SK-N-SH (cell line): ENCODE results near the gene CD274. TPM values are rescaled to one million over a fixed set of nuclear protein-coding genes. Genes with fewer than 3 reads are reported as not detected.

Experiments used
- CTCF ChIA-PET: fragments of 300-600, 350-600 bp; formaldehyde crosslinking; extraction: SDS; loops from one replicate; lab custom pipeline; 2021; lab: Yijun Ruan, JAX
- POLR2A ChIA-PET: fragments of 350-600 bp; sonication (Branson Sonifier 250); formaldehyde crosslinking; extraction: SDS; loops from one replicate; lab custom pipeline; 2020; ENCODE audit warnings: antibody characterized with exemption, inconsistent platforms; lab: Yijun Ruan, JAX
- DNase-seq: peaks from one replicate; pipeline ENCODE4 v3.0.0; 2012
- H2AFZ ChIP-seq: fragments of 200-600 bp; sonication (generic); 2 replicates; pipeline ENCODE4 v1.8.1; 2016; ENCODE audit warnings: antibody characterized with exemption, mild to moderate bottlenecking, low read depth
- H3F3A ChIP-seq: fragments of 200-600 bp; sonication (generic); replicated peaks from 2 replicates; pipeline ENCODE3; 2016; ENCODE audit warnings: antibody characterized with exemption, mild to moderate bottlenecking; ENCODE audit not compliant: insufficient read depth
- H3K27ac ChIP-seq, 2 experiments: fragments of 200-500 bp in 1 of 2; fragments of 200-600 bp in 1 of 2; sonication (Bioruptor generic) in 1 of 2; sonication (generic), shearing (Covaris generic) in 1 of 2; 2 replicates each; pipeline versions ENCODE4 v1.5.1 to v1.6.1; 2014 to 2016; ENCODE audit warnings: low read depth in 2 of 2, inconsistent platforms in 1 of 2, low read length in 1 of 2, mild to moderate bottlenecking in 1 of 2, mixed read lengths in 1 of 2
- H3K27me3 ChIP-seq: fragments of 200-600 bp; sonication (generic), shearing (Covaris generic); 2 replicates; pipeline ENCODE4 v1.6.1; 2016; ENCODE audit warnings: mixed run types; ENCODE audit not compliant: insufficient read depth
- H3K36me3 ChIP-seq, 2 experiments: fragments of 200-500 bp in 1 of 2; fragments of 200-600 bp in 1 of 2; sonication (Bioruptor generic) in 1 of 2; sonication (generic) in 1 of 2; replicated peaks in 1 of 2; 2 replicates each; pipeline versions ENCODE3 to v1.5.1; 2014 to 2016; ENCODE audit warnings: low read length in 1 of 2, mild to moderate bottlenecking in 1 of 2; ENCODE audit not compliant: insufficient read depth in 2 of 2, control insufficient read depth in 1 of 2
- H3K4me1 ChIP-seq, 2 experiments: fragments of 200-500 bp in 1 of 2; fragments of 200-600 bp in 1 of 2; sonication (Bioruptor generic) in 1 of 2; sonication (generic), shearing (Covaris generic) in 1 of 2; 2 replicates each; pipeline versions ENCODE4 v1.5.1 to v1.6.1; 2014 to 2016; ENCODE audit warnings: low read depth in 1 of 2, low read length in 1 of 2, mixed run types in 1 of 2; ENCODE audit not compliant: insufficient read depth in 2 of 2, control insufficient read depth in 1 of 2
- H3K4me2 ChIP-seq: fragments of 200-600 bp; sonication (generic), shearing (Covaris generic); 2 replicates; pipeline ENCODE4 v1.6.1; 2017; ENCODE audit warnings: mixed run types
- H3K4me3 ChIP-seq, 2 experiments: fragments of 200-500 bp in 1 of 2; fragments of 200-600 bp in 1 of 2; sonication (Bioruptor generic) in 1 of 2; sonication (generic), shearing (Covaris generic) in 1 of 2; 2 replicates each; pipeline versions ENCODE4 v1.5.1 to v1.8.1; 2014 to 2016; ENCODE audit warnings: low read depth in 2 of 2, inconsistent platforms in 1 of 2, low read length in 1 of 2, mild to moderate bottlenecking in 1 of 2, mixed read lengths in 1 of 2, moderate library complexity in 1 of 2
- H3K79me2 ChIP-seq: fragments of 200-600 bp; sonication (generic); 2 replicates; pipeline ENCODE4 v1.8.1; 2017; ENCODE audit warnings: mild to moderate bottlenecking; ENCODE audit not compliant: insufficient read depth
- H3K9ac ChIP-seq: fragments of 200-600 bp; sonication (generic); 2 replicates; pipeline ENCODE4 v1.6.1; 2017; ENCODE audit warnings: mixed run types
- H3K9me2 ChIP-seq: fragments of 200-600 bp; sonication (generic); 2 replicates; pipeline ENCODE4 v1.6.1; 2017; ENCODE audit warnings: mixed run types
- H3K9me3 ChIP-seq: fragments of 200-600 bp; sonication (generic); 2 replicates; pipeline ENCODE4 v1.6.1; 2017; ENCODE audit warnings: mixed run types, mild to moderate bottlenecking, moderate library complexity
- H4K20me1 ChIP-seq: fragments of 200-600 bp; sonication (generic); 2 replicates; pipeline ENCODE4 v1.6.1; 2017; ENCODE audit warnings: mild to moderate bottlenecking, mixed run types; ENCODE audit not compliant: insufficient read depth
- ELF1 ChIP-seq: IDR thresholded peaks from 2 replicates; pipeline ENCODE4 v1.4.0; 2012
- FOSL2 ChIP-seq: IDR thresholded peaks from 2 replicates; pipeline ENCODE4 v1.4.0; 2012; ENCODE audit warnings: low read depth, mild to moderate bottlenecking, moderate library complexity, borderline replicate concordance
- FOXM1 ChIP-seq: IDR thresholded peaks from 2 replicates; pipeline ENCODE4 v1.4.0; 2012; ENCODE audit warnings: low read depth, mild to moderate bottlenecking
- MEF2A ChIP-seq: IDR thresholded peaks from 2 replicates; pipeline ENCODE4 v1.4.0; 2012; ENCODE audit warnings: low read depth, borderline replicate concordance
- MXI1 ChIP-seq: IDR thresholded peaks from 2 replicates; pipeline ENCODE4 v1.6.1; 2012; ENCODE audit warnings: mild to moderate bottlenecking, low read depth, low read length, improper control_type of control experiment
- NFIC ChIP-seq: IDR thresholded peaks from 2 replicates; pipeline ENCODE4 v1.4.0; 2012; ENCODE audit warnings: borderline replicate concordance
- NRF1 ChIP-seq: IDR thresholded peaks from 2 replicates; pipeline ENCODE4 v1.6.1; 2012; ENCODE audit warnings: low read depth, mild to moderate bottlenecking, low read length
- POLR2AphosphoS5 ChIP-seq: IDR thresholded peaks from 2 replicates; pipeline ENCODE4 v1.6.1; 2012; ENCODE audit warnings: low read depth, low read length
- REST ChIP-seq: IDR thresholded peaks from 2 replicates; pipeline ENCODE4 v1.6.1; 2012; ENCODE audit warnings: mild to moderate bottlenecking, low read depth, low read length, moderate library complexity
- RFX5 ChIP-seq: IDR thresholded peaks from 2 replicates; pipeline ENCODE4 v1.6.1; 2012; ENCODE audit warnings: mild to moderate bottlenecking, improper control_type of control experiment, low read length
- SMC3 ChIP-seq: IDR thresholded peaks from 2 replicates; pipeline ENCODE4 v1.6.1; 2012; ENCODE audit warnings: low read depth, low read length, improper control_type of control experiment
- TCF12 ChIP-seq: IDR thresholded peaks from 2 replicates; pipeline ENCODE4 v1.4.0; 2012
- TEAD4 ChIP-seq: IDR thresholded peaks from 2 replicates; pipeline ENCODE4 v1.4.0; 2012; ENCODE audit warnings: mild to moderate bottlenecking, borderline replicate concordance; ENCODE audit not compliant: insufficient read depth
- USF1 ChIP-seq: IDR thresholded peaks from 2 replicates; pipeline ENCODE4 v1.4.0; 2012; ENCODE audit warnings: low read depth, borderline replicate concordance
- WGBS: methylation state at CpG from one replicate; pipeline ENCODE4 v1.1.6; 2017; ENCODE audit warnings: low lambda C conversion rate; 5-methylcytosine and 5-hydroxymethylcytosine counted together
- polyA plus RNA-seq, 3 experiments: library from polyadenylated mRNA; depleted of rRNA; stranded (reverse); fragments of >200 nt; gene quantifications; 2 replicates each; pipeline ENCODE4 v1.2.3, GENCODE V29; 2012
- TF ChIP-seq, protein P1 (sequence below): fragments of 200-600 bp; sonication (generic); IDR thresholded peaks from 2 replicates; pipeline ENCODE4 v1.6.1; 2017; ENCODE audit warnings: antibody characterized with exemption, mild to moderate bottlenecking, moderate library complexity
- TF ChIP-seq, protein P2 (sequence below): IDR thresholded peaks from 2 replicates; pipeline ENCODE4 v1.4.0; 2012; ENCODE audit warnings: low read depth, borderline replicate concordance

The CD274 gene
- polyA plus RNA-seq, 1 of the 3 experiments (the other 2 are of a cell fraction), result 25.8 TPM

GRCh38 chr9:5466766-5467165 is 16.4 kb downstream of the CD274 start:
- 94% methylated on average over 2 of the region's 2 CpGs for WGBS
- H3K27me3 ChIP-seq, result no peaks in the 10 kb centered on the region
- DNase-seq, result no peak
- TF ChIP-seq USF1, result no peak
- no peak for TF ChIP-seq REST
- TF ChIP-seq, protein P1, sequence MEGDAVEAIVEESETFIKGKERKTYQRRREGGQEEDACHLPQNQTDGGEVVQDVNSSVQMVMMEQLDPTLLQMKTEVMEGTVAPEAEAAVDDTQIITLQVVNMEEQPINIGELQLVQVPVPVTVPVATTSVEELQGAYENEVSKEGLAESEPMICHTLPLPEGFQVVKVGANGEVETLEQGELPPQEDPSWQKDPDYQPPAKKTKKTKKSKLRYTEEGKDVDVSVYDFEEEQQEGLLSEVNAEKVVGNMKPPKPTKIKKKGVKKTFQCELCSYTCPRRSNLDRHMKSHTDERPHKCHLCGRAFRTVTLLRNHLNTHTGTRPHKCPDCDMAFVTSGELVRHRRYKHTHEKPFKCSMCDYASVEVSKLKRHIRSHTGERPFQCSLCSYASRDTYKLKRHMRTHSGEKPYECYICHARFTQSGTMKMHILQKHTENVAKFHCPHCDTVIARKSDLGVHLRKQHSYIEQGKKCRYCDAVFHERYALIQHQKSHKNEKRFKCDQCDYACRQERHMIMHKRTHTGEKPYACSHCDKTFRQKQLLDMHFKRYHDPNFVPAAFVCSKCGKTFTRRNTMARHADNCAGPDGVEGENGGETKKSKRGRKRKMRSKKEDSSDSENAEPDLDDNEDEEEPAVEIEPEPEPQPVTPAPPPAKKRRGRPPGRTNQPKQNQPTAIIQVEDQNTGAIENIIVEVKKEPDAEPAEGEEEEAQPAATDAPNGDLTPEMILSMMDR, result no peak
- no peak for TF ChIP-seq NFIC
- no peak for TF ChIP-seq TEAD4
- no peak for TF ChIP-seq SMC3
- TF ChIP-seq MXI1, result no peak
- no peak for TF ChIP-seq TCF12
- TF ChIP-seq MEF2A, result no peak
- peaks cover 36 to 71% of the 10 kb centered on the region in 2 experiments for H3K36me3 ChIP-seq
- H2AFZ ChIP-seq, result no peak overlapping the region
- no peak overlapping the region for H3K4me3 ChIP-seq
- ChIA-PET CTCF (interaction anchor here (0.5 to 1.3 kb wide), 3 partner anchors 16 to 134 kb away, joined by 3 to 6 read pairs (median 3); partner anchors contain the start of genes CD274 and PLGRKT), POLR2A (no interaction called here)
- H3K79me2 ChIP-seq, result peaks cover 10% of the 10 kb centered on the region
- H3K9me2 ChIP-seq, result no peaks in the 10 kb centered on the region
- no peaks in the 10 kb centered on the region for H3K9me3 ChIP-seq
- no peaks in the 10 kb centered on the region for H4K20me1 ChIP-seq
- H3K27ac ChIP-seq, result no peak overlapping the region
- no peak overlapping the region for H3K4me2 ChIP-seq
- H3K4me1 ChIP-seq, result no peaks in the 10 kb centered on the region; a peak in 2 of 4 replicates
- peaks cover 44% of the 10 kb centered on the region for H3F3A ChIP-seq
- no peak overlapping the region for H3K9ac ChIP-seq

DNA sequence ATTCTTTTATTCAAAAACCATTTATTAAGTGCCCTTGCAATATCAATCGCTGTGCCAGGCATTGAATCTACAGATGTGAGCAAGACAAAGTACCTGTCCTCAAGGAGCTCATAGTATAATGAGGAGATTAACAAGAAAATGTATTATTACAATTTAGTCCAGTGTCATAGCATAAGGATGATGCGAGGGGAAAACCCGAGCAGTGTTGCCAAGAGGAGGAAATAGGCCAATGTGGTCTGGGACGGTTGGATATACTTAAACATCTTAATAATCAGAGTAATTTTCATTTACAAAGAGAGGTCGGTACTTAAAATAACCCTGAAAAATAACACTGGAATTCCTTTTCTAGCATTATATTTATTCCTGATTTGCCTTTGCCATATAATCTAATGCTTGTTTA is 18.5 kb downstream of the CD274 start:
- DNase-seq, result no peak
- Histone ChIP-seq H3K9me2 (no peaks in the 10 kb centered on the region), H4K20me1 (no peaks in the 10 kb centered on the region), H3K4me1 (no peaks in the 10 kb centered on the region; a peak in 2 of 4 replicates), H3K4me3 (no peak overlapping the region), H3K36me3 (peaks cover 23 to 51% of the 10 kb centered on the region in 2 experiments), H3K9me3 (no peaks in the 10 kb centered on the region), H3K27me3 (no peaks in the 10 kb centered on the region), H3K79me2 (no peaks in the 10 kb centered on the region; the same call in 1 of the 2 replicates), H3F3A (peaks cover 44% of the 10 kb centered on the region), H3K4me2 (no peak overlapping the region), H3K27ac (0 out of 4 replicates have a peak overlapping the region, but pooled peaks of 1 of the 2 experiments have one; percentile 16), H3K9ac (no peak overlapping the region), H2AFZ (no peak overlapping the region)
- POLR2A ChIA-PET, result no interaction called here
- CTCF ChIA-PET, result interaction anchor here (1.1 to 1.7 kb wide), 4 partner anchors 9 to 121 kb away, joined by 3 to 5 read pairs (median 4); partner anchors contain the start of gene CD274
- 74% methylated on average over 5 of the region's 5 CpGs for WGBS
- TF ChIP-seq SMC3 (no peak), POLR2AphosphoS5 (no peak), ELF1 (no peak), NRF1 (no peak), MXI1 (no peak), RFX5 (no peak), FOSL2 (no peak), TCF12 (no peak), FOXM1 (no peak)
- TF ChIP-seq, protein P2, sequence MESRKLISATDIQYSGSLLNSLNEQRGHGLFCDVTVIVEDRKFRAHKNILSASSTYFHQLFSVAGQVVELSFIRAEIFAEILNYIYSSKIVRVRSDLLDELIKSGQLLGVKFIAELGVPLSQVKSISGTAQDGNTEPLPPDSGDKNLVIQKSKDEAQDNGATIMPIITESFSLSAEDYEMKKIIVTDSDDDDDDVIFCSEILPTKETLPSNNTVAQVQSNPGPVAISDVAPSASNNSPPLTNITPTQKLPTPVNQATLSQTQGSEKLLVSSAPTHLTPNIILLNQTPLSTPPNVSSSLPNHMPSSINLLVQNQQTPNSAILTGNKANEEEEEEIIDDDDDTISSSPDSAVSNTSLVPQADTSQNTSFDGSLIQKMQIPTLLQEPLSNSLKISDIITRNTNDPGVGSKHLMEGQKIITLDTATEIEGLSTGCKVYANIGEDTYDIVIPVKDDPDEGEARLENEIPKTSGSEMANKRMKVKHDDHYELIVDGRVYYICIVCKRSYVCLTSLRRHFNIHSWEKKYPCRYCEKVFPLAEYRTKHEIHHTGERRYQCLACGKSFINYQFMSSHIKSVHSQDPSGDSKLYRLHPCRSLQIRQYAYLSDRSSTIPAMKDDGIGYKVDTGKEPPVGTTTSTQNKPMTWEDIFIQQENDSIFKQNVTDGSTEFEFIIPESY, result no peak
- TF ChIP-seq, protein P1, result no peak
